Measurements from ENCODE around the gene ZSCAN10.
"Not testable (repeated sequence)": the region's sequence is repeated elsewhere in the genome, so short reads cannot be mapped to it uniquely, and the experiment has no call there.

The ZSCAN10 gene

GRCh38 chr16:3140603-3141427 lies 41.7 kb upstream of the ZSCAN10 start:
- Mint-ChIP-seq H3K4me1 (ENCODE audit: low read depth in 2 of 2) (peaks cover 3 to 10% of the 10 kb centered on the region in 2 donors), H3K27ac (no peak overlapping the region), H3K9me3 (no peaks in the 10 kb centered on the region), H3K27me3 (no peaks in the 10 kb centered on the region), H3K36me3 (ENCODE audit: insufficient read depth) (peaks cover 19% of the 10 kb centered on the region), H3K4me3 (no peak overlapping the region)
- ATAC-seq (replicated peaks), result no peak
- no peak for DNase-seq

GRCh38 chr16:3139561-3139960 lies 40.5 kb upstream of the ZSCAN10 start:
- Mint-ChIP-seq H3K4me1 (ENCODE audit: low read depth in 2 of 2) (peaks cover 9 to 15% of the 10 kb centered on the region in 2 donors), H3K36me3 (ENCODE audit: insufficient read depth) (peaks cover 27% of the 10 kb centered on the region)
- not testable (repeated sequence) for H3K27me3 Mint-ChIP-seq; H3K27ac Mint-ChIP-seq; DNase-seq; H3K4me3 Mint-ChIP-seq; ATAC-seq (replicated peaks); H3K9me3 Mint-ChIP-seq

GRCh38 chr16:3138823-3139426 lies 39.8 kb upstream of the ZSCAN10 start:
- ATAC-seq (replicated peaks) (no peak), DNase-seq (no peak)
- H3K27ac Mint-ChIP-seq, result no peak overlapping the region
- peaks cover 29% of the 10 kb centered on the region for H3K36me3 Mint-ChIP-seq (ENCODE audit: insufficient read depth)
- H3K4me1 Mint-ChIP-seq (ENCODE audit: low read depth in 2 of 2), result peaks cover 12 to 17% of the 10 kb centered on the region in 2 donors
- H3K9me3 Mint-ChIP-seq, result no peaks in the 10 kb centered on the region
- no peaks in the 10 kb centered on the region for H3K27me3 Mint-ChIP-seq
- no peak overlapping the region for H3K4me3 Mint-ChIP-seq

GRCh38 chr16:3138342-3138741 lies 39.2 kb upstream of the ZSCAN10 start:
- peaks cover 29% of the 10 kb centered on the region for H3K36me3 Mint-ChIP-seq (ENCODE audit: insufficient read depth)
- DNase-seq, result no peak

GRCh38 chr16:3137267-3137666 lies 38.2 kb upstream of the ZSCAN10 start:
- Mint-ChIP-seq H3K9me3 (no peaks in the 10 kb centered on the region), H3K27me3 (no peaks in the 10 kb centered on the region), H3K27ac (no peak overlapping the region), H3K4me1 (ENCODE audit: low read depth in 2 of 2) (peaks cover 14 to 22% of the 10 kb centered on the region in 2 donors), H3K36me3 (ENCODE audit: insufficient read depth) (peaks cover 23% of the 10 kb centered on the region), H3K4me3 (no peak overlapping the region)
- ATAC-seq (replicated peaks) (no peak), DNase-seq (no peak)

More at GRCh38 chr16:3138342-3138741, 39.2 kb upstream of the ZSCAN10 start:
- Mint-ChIP-seq H3K4me3 (no peak overlapping the region), H3K27me3 (no peaks in the 10 kb centered on the region), H3K9me3 (no peaks in the 10 kb centered on the region), H3K4me1 (ENCODE audit: low read depth in 2 of 2) (peaks cover 14 to 20% of the 10 kb centered on the region in 2 donors), H3K27ac (no peak overlapping the region)
- no peak for ATAC-seq (replicated peaks)

GRCh38 chr16:3135126-3135715 lies 36.1 kb upstream of the ZSCAN10 start:
- peak overlapping the region; percentile 94 to 95 for H3K4me3 Mint-ChIP-seq
- no peak for ATAC-seq (replicated peaks)
- peaks cover 25% of the 10 kb centered on the region for H3K36me3 Mint-ChIP-seq (ENCODE audit: insufficient read depth)
- no peak for DNase-seq
- H3K9me3 Mint-ChIP-seq, result no peaks in the 10 kb centered on the region
- H3K4me1 Mint-ChIP-seq (ENCODE audit: low read depth in 2 of 2), result peaks cover 14 to 20% of the 10 kb centered on the region in 2 donors
- H3K27ac Mint-ChIP-seq, result peak overlapping the region; percentile 96 to 98
- no peaks in the 10 kb centered on the region for H3K27me3 Mint-ChIP-seq

GRCh38 chr16:3134338-3135125 lies 35.4 kb upstream of the ZSCAN10 start, which contains the start of gene ZNF213:
Gene ZNF213, plus strand, starts transcription at chr16:3135029. Its CDS starts 2,252 bp downstream, at chr16:3137281.
- peaks cover 19 to 25% of the 10 kb centered on the region in 2 donors for H3K4me1 Mint-ChIP-seq (ENCODE audit: low read depth in 2 of 2)
- peaks cover 24% of the 10 kb centered on the region for H3K36me3 Mint-ChIP-seq (ENCODE audit: insufficient read depth)
- peak; percentile 87 to 88 (median 87) for DNase-seq
- peak within 1 kb of the TSS; percentile 94 to 95 for H3K4me3 Mint-ChIP-seq
- H3K9me3 Mint-ChIP-seq, result no peaks in the 10 kb centered on the region
- H3K27me3 Mint-ChIP-seq, result no peaks in the 10 kb centered on the region
- ATAC-seq (replicated peaks), result peak; percentile 95
- peak within 1 kb of the TSS; percentile 96 to 98 for H3K27ac Mint-ChIP-seq

GRCh38 chr16:3133844-3134243 lies 34.8 kb upstream of the ZSCAN10 start:
- H3K4me1 Mint-ChIP-seq (ENCODE audit: low read depth in 2 of 2), result peaks cover 26 to 29% of the 10 kb centered on the region in 2 donors
- no peak for DNase-seq
- ATAC-seq (replicated peaks), result no peak

GRCh38 chr16:3131755-3132377 lies 32.8 kb upstream of the ZSCAN10 start:
- Mint-ChIP-seq H3K4me1 (ENCODE audit: low read depth in 2 of 2) (peaks cover 31 to 35% of the 10 kb centered on the region in 2 donors), H3K27ac (no peak overlapping the region), H3K4me3 (no peak overlapping the region), H3K27me3 (no peaks in the 10 kb centered on the region), H3K9me3 (no peaks in the 10 kb centered on the region), H3K36me3 (ENCODE audit: insufficient read depth) (peaks cover 25% of the 10 kb centered on the region)
- ATAC-seq (replicated peaks) (no peak), DNase-seq (peak in 1 of 3 experiments; percentile 28)

More at GRCh38 chr16:3133844-3134243, 34.8 kb upstream of the ZSCAN10 start:
- no peaks in the 10 kb centered on the region for H3K9me3 Mint-ChIP-seq
- peak overlapping the region; percentile 96 to 98 for H3K27ac Mint-ChIP-seq
- peaks cover 25% of the 10 kb centered on the region for H3K36me3 Mint-ChIP-seq (ENCODE audit: insufficient read depth)
- H3K4me3 Mint-ChIP-seq, result peak overlapping the region; percentile 94 to 95
- no peaks in the 10 kb centered on the region for H3K27me3 Mint-ChIP-seq

GRCh38 chr16:3129137-3130131 lies 30.3 kb upstream of the ZSCAN10 start:
- Mint-ChIP-seq H3K27me3 (no peaks in the 10 kb centered on the region), H3K4me3 (peak overlapping the region; percentile 94 to 95), H3K36me3 (ENCODE audit: insufficient read depth) (peaks cover 17% of the 10 kb centered on the region), H3K4me1 (ENCODE audit: low read depth in 2 of 2) (peaks cover 33 to 34% of the 10 kb centered on the region in 2 donors), H3K27ac (peak overlapping the region; percentile 67 to 92), H3K9me3 (no peaks in the 10 kb centered on the region)
- DNase-seq (peak; percentile 83 to 87 (median 85)), ATAC-seq (replicated peaks) (peak; percentile 77)

GRCh38 chr16:3127745-3128144 lies 28.7 kb upstream of the ZSCAN10 start:
- no peaks in the 10 kb centered on the region for H3K9me3 Mint-ChIP-seq
- peaks cover 22% of the 10 kb centered on the region for H3K36me3 Mint-ChIP-seq (ENCODE audit: insufficient read depth)
- H3K27ac Mint-ChIP-seq, result no peak overlapping the region
- H3K27me3 Mint-ChIP-seq, result no peaks in the 10 kb centered on the region
- DNase-seq, result no peak
- H3K4me3 Mint-ChIP-seq, result peak overlapping the region; percentile 21 to 62
- peaks cover 35 to 38% of the 10 kb centered on the region in 2 donors for H3K4me1 Mint-ChIP-seq (ENCODE audit: low read depth in 2 of 2)
- no peak for ATAC-seq (replicated peaks)

Measured in effector memory CD8-positive, alpha-beta T cell (primary cell).